Melanocyte of skin (primary cell): Measurements from ENCODE around the gene GLUD1. TPM values are rescaled to one million over a fixed set of nuclear protein-coding genes. Genes with fewer than 3 reads are reported as not detected.

Experiments
- small RNA-seq, 2 donors: library from RNA; depleted of rRNA; stranded (forward); fragments of <200 nt; gene quantifications; one replicate each; pipeline ENCODE3, GENCODE V24; 2012
- total RNA-seq, 2 donors: library from RNA; depleted of rRNA; stranded (reverse); fragments of >200 nt; gene quantifications; 2 replicates each; pipeline ENCODE4 v1.2.3, GENCODE V29; 2012

The GLUD1 gene
- 100 to 1,000 TPM; 114 to 200 TPM for total RNA-seq

GRCh38 chr10:87094373-87095235 lies at the start of gene GLUD1, which contains the start of gene SHLD2:
Gene GLUD1 (minus strand): TSS chr10:87094843. CDS start chr10:87094769, 74 bp downstream.
Gene SHLD2 (plus strand): TSS chr10:87095206. CDS start chr10:87151355, 56,149 bp downstream.

DNA sequence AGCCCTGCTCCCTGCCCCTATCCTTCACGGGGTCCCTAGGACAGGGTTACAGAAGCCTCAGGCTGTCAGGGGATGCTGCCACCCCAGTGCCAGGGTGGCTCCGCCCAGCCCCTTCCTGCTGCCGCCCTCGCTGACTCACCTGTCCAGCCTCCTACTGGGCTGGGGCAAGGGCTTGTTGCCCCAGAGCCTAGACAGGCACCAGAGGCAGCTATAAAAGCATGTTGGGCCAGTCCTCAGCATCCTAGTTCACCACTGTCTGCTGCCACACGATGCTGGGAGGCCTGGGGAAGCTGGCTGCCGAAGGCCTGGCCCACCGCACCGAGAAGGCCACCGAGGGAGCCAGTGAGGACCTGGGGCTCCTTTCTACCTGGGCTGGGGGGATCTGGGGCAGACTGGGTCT lies 74.6 kb downstream of the GLUD1 start, which contains the start of gene FAM25A:
TSS of gene FAM25A (plus strand) at position 239 of the 400 bp plus-strand sequence. CDS start at position 270, 31 bp downstream.

Small RNA genes within 50 kb of the gene (small RNA-seq; reads per million reads assigned to genes)
- 0 reads per million in 2 donors for gene AL136982.5
- 0 reads per million in 2 donors for gene FAM25A
- gene RNU6-529P: 0 reads per million in 2 donors

Other genes with a start within 250 kb of the GLUD1 start
- under 1 TPM; 0.69 to 1.00 TPM for gene MMRN2, start 137.2 kb downstream of the GLUD1 start, total RNA-seq
- gene SNCG, start 136.2 kb downstream of the GLUD1 start, total RNA-seq: not detected
- gene ADIRF, start 126.4 kb downstream of the GLUD1 start, total RNA-seq: not detected
- gene FAM25A, start 74.5 kb downstream of the GLUD1 start, total RNA-seq: not detected
- 10 to 100 TPM; 37.6 to 38.2 TPM for gene SHLD2, start 363 bp upstream of the GLUD1 start, total RNA-seq
- under 1 TPM; 0.33 to 0.34 TPM for gene NUTM2A, start 130.6 kb upstream of the GLUD1 start, total RNA-seq